Activated CD4-positive, CD25-positive, alpha-beta regulatory T cell treated with anti-CD3 and anti-CD28 coated beads, Interleukin-2, amount 50 U/mL, for 16 hours (primary cell): ENCODE measurements around the gene PPP2R2D.

ENCODE experiments used
- DNase-seq: peaks from one replicate; pipeline ENCODE4 v3.0.0-alpha.2; 2020; ENCODE audit warnings: low read depth, low spot score

Gene PPP2R2D

DNA sequence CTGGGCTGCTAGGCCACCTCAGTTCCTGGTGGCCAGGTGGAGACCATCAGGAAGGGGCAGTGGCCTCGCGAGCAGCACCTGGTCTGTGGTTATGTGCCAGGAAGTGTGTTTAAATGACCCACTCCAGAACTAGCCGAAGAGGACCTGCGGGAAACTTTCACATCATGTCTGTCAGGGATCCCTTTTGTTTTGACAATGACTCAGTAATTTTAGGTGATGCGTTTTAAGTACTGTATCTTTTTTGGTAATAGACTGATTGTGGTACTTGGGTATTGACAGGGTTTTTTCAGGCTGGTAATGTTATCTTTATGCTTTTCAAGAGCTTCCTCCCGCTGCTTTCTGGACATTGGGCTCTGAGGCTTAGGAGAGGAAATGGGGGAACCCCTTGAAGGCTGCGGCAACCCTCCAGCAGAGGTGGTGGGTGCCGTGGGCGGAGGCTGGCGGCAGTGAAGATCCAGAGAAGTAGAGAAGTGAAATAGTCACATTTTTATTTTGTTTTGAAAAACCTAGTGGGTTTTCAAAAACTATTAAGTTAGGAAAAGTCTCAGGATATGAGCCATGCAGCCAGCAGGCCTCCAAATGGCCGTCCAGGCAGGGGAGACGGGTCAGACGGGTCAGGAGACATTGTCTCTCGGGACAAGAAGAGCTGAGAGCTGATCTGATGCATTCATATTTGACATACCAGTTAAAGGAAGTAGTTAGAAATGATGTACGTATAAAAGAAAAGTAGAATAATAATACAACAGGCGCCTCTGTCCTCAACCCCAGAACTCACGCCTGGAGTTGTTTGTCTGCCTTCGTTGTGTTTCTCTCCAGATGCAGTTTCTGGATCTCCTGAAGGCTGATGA lies 27.7 kb downstream of the PPP2R2D start:
- DNase-seq: no peak

DNA sequence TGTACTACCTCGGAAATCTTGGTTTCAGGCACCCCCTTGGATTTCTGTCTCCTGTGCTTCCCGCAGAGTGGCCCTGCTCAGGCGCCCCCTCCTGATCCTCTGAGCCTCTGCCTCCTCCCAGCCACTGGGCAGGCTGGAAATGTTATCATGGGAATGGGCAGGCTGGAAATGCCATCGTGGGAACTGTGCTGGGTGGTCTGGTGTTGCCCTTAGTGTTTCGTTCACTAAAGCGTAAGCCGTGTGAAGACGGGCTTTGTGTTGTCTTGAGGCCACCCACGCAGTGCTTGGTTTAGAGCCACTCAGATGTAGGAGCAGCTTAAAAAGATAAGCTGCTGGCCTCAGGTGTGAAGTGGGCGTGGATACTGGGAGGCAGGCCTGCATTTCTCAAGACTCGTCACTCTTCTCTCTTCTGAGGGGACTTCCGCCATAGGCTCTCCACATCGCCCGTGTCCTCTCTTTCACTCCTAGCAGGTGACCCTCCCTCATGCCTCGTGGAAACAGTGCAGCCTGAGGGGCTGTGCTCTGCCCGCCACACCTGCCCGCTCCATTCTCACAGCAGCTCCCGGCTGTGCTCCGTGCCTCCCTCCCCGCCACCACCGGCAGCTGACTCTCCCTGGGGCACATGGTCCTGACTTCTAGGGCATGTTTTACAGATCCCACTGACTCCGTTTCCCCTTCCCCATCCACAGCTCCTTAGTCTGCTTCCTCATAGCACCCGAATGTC lies 28.5 kb downstream of the PPP2R2D start:
- no peak for DNase-seq

GRCh38 chr10:131930150-131930549 lies 29.3 kb downstream of the PPP2R2D start:
- DNase-seq: no peak

DNA sequence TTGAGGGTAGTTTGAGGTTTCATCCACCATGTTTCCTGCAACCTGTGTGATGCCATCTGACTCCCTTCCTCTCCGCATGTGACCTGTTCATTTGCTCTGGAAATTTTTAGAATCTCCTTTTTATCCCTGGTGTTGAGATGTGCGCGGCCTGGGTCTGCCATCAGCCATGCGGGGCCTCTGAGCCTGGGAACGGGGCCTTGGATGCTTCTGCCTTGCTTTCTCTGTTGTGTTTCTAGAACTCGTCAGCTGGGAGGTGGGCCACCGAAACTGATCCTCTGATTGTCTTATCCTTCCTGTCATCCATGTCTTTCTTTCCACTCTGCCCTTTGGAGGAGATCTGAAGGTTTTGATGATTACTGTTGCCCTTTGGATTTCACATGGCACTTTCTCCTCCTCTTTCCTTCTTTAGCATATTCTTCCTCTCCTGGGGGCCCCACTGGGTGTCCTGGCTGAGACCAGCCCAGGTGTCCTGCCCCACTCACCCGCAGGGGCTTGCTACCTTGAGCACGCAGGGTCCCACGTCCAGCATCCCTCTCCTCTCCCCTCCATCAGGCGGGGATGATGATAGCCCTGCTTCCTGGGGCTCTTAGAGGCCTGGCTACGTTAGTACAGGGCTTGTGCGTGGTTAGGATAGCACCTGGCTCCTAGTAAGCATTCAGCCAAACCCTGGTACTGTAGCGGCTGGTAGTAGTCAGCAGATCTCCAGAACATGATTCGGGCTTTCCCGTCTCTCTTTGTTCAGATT lies 29.9 kb downstream of the PPP2R2D start:
- DNase-seq: no peak

DNA sequence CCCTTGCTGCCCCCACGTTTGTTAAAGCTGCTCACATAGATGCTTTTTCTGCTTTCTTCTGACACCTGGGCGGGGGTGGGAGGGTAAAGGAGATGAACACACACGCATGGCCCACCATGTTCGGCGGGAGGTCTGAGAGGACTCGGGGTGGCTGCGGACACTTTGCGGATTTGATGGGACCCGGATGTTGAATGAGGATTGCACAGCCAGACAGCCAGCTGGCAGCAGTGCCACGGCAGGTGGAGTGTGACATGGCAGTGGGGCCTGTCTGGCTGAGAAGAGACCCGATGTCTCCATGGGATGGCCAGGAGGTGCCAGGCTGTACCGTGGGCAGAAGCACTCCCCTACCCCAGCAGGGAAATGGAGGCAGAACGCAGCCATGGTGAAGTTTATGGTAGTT lies 31.2 kb downstream of the PPP2R2D start:
- no peak for DNase-seq

GRCh38 chr10:131933016-131933695 lies 32.3 kb downstream of the PPP2R2D start:
- DNase-seq: no peak

DNA sequence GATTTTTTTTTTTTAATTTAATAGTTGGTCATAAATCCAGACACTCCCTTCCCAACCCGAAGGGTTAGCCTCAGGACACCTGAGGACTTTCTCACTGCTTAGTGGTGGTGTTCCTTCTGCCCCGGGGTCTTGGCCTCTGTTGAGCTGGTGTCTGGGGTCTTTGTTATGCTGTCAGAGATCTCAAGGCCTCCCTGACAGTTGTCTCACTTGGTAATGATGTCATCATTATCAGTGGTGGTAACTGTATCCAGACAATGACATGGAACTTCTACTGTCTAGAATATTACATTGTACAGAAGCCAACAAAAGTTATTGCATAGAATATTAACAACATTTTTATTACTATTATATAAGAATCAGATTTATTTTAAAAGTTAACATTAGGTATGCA lies 32.9 kb downstream of the PPP2R2D start:
- DNase-seq: no peak

DNA sequence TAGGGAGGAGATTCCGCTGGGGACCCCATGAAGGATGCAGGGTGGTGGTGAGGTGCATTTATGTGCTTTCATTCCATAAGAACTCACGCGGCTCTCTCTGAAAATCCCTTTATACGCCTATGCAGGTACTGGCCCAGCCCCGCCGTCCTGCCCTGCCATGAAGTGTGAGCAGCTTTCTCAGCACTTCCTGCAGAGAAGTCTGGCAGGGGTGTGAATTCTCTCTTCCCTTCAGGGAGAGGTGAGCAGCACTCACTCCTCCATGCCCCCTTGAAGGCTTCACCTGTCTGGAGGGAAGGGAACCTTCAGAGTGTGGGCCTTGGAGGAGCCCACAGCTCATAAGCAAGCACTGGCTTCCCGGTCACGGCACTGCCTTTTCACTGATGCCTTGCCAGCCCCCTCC lies 34.0 kb downstream of the PPP2R2D start:
- DNase-seq: no peak

DNA sequence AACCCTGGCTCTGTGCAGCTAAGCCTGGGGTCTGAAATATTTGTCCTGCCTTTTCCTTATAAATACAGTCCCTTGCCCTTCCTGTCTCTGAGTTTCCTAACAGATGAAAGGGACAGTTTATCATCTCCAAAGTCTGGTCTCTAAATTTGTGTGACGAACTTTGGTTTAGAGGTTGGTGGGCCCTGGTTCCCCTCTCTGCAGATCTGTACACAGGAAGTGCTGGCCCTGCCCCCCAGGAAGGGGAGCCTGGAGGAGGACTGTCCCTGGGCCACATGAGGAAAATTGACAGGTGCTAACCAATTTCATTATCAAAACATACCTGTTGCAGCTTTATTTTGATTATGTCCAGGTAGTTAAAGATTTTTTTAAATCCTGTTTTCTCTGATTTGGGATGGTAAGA lies 34.5 kb downstream of the PPP2R2D start:
- DNase-seq: no peak

- DNase-seq: no peak
These were observed 35.5 kb downstream of the PPP2R2D start for GRCh38 chr10:131936294-131936693.

- no peak for DNase-seq
These were observed 35.9 kb downstream of the PPP2R2D start for GRCh38 chr10:131936736-131937135.

GRCh38 chr10:131937836-131938235 lies 37.0 kb downstream of the PPP2R2D start:
- DNase-seq: no peak

- no peak for DNase-seq
These were observed 37.9 kb downstream of the PPP2R2D start for GRCh38 chr10:131938681-131939080.

DNA sequence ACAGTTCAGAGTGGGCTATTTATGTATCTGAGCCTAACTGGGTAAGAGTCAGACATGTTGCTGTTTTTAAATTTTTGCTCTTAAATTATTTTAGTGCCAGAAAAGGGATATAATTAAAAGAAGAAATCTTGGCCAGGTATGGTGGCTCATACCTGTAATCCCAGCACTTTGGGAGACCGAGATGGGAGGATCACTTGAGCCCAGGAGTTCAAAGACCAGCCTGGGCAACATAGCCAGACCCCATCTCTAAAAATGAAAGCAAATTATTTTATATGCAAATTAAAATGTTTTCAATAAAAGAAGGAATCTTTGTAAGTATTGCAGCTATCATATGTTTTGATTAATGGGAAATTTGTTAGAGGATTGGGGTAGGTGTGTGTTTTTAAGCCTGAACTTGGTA lies 41.6 kb downstream of the PPP2R2D start:
- DNase-seq: no peak

DNA sequence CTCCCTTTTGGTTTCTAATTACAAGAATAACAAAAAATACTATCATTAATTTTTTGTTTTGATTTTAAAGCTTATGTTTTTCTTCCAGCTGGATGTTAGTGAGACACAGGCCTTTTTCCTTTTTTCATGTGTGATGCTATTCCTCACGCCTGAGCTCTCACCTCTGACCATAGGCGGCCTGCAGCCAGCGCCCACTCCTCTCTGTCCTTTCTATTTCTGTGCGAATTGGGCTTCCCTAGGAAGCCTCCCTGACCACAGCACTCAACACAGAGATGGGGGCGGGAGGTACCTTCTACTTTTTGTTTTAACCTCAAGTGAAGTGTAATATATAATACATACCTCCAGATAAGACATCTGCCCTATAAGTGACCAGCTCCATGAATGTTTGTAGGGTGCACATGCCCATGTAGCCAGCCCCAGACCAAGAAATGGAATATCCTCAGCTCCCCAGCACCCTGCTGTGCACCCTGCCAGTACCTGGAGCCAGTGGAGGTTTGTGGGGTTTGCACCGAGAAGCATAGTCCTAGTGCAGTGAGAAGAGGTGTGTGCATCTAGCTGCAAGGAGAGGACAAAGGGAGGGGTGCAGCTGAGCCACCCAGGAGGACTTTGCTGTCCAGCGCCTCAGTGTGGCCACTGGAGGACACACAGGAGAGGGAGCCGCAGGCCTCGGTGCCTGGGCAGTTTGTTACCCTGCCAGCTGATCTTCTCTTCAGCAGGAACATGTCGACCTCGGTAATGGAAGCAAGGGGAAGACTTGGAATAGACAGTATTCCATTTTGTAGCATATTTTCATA lies 42.4 kb downstream of the PPP2R2D start:
- DNase-seq: no peak

DNA sequence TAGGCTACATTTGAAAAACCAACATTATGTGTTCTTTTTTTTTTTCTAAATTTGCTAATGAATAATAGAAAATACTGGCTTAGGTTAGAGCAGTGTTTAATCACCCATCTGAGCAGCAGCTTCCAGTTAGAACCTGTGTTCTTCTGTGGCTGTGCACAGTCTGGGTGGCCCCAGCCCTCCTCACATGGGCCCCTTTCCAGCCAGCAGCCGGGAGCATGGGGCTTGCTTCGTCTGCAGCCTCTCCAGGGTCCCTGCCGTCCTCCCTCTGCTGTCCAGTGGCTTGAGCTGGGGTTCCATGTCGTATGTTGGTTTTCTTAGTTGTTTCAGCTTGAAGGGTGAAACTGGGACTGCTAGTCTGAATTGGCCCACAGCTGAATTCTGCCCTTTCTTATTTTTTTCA lies 43.6 kb downstream of the PPP2R2D start:
- no peak for DNase-seq

DNA sequence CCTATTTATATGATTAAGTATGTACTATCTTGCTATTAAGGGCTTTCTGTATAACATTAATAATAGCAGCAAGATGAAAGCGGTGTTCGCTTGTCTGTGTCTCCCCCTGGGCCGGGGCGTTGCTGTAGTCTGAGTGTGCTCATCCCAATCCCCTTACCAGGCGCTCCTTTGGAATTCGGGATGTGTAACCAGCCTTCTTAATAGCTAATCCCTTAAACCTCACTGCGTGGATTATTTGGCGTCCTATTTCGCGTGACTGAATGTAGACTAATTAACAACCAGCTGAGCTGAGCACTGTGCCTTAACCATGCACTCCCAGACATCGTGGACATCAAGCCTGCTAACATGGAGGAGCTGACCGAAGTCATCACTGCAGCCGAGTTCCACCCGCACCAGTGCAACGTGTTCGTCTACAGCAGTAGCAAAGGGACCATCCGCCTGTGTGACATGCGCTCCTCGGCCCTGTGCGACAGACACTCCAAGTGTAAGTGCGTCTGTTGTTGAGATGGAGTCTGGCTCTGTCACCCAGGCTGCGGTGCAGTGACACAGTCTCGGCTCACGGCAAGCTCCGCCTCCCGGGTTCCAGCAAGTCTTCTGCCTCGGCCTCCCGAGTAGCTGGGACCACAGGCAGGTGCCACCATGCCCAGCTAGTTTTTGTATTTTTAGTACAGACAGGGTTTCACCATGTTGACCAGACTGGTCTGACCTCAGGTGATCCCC lies 44.3 kb downstream of the PPP2R2D start:
- DNase-seq: no peak

- no peak for DNase-seq
These were observed 45.5 kb downstream of the PPP2R2D start for GRCh38 chr10:131946321-131946751.

DNA sequence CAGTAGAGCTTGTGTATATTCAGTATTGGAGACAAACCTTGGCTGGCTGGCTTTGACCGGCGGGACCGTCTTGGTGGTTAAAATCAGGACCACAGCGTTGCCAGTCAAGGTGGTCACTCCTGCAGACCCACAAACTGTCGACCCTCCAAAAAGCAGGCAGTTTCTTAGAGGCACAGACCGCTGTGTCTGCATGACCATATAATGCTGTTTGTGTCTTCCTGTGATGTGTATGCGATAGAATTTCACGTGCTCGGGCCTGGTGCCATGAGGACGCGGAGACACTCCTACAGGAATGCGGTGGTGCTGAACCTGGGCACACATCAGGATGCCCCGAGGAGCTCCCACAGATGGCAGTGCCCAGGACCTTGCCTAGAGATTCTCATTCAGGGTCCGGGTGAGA lies 46.1 kb downstream of the PPP2R2D start:
- no peak for DNase-seq

- DNase-seq: no peak
These were observed 47.0 kb downstream of the PPP2R2D start for GRCh38 chr10:131947631-131948347.
